HG03159 (cell line): ENCODE measurements around the gene B3GNT5.

Experiments
- ATAC-seq: cut with Tn5 transposase; IDR thresholded peaks from one replicate; pipeline ENCODE4 v1.9.1; 2021; ENCODE audit warnings: mild to moderate bottlenecking, moderate library complexity; ENCODE audit not compliant: unreplicated experiment

Gene B3GNT5

DNA sequence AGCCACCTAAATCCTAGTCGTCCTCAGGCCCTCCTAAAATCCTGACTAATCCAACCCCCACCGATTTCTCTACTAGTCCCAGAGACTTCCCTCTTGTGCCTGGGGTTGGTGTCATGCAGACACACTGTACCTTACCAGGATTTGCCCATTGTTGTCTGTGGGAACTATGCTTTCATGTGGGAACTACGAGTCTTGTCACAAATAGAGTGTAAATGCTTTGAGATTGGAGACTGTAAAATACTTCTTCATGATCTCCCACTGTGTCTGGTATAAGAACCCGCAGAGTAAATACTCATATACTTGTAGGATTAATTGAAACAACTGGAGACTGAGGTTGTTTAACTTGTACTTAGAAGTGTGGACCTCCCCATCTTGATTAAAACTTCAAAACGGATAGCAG, 11.2 kb downstream of the B3GNT5 start:
- ATAC-seq = no peak

DNA sequence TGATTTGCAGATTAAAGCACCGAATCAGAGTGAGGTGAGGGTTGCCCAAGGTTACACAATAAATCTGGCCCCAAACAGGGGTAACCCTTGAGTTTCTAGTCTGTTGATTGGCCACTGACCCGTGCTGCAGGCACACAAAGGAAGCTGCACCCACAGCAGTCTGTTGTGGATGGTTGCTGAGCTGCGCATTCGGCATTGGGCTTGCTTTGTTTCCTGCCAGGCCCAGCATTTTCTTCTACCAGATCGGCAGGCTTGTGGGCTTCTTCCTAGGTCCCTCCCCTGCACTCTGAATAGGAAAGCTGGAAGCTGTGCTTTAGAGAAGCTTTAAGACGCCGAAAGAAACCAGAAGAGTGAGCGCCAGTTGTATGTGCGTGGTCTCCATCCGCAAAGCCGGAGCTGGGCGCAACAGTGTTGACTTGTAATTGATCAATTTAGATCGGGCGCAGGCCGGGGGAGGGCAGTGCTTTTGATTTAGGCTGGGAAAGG, 12.1 kb downstream of the B3GNT5 start:
- no peak for ATAC-seq

DNA sequence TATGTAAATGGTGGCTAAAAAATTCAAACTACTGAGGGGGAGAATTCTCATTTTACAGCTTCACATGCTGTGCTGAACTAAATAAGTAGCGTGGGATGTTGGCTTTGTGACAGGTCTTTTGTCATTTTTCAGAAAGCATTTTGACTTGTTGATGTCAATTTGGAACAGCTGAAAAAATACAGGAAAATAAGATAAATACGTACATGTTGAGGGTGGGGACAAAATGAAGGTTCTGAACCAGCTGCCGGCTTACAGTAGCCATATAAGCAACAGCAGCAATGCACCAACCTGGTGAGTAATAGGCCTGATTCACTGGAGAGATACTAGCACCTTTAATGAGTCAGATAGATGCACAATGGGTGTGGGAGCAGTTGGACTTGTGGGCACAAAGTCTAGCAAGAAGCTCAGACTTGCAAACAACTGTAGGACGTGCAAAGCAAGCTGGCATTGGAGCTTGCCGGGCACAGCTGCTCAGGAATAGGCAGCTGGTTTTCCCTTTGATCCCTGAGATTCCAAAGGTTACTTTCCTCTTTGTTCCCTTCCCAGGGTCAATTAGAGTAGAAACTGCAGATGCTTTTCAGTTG, 12.9 kb downstream of the B3GNT5 start:
- ATAC-seq = no peak

DNA sequence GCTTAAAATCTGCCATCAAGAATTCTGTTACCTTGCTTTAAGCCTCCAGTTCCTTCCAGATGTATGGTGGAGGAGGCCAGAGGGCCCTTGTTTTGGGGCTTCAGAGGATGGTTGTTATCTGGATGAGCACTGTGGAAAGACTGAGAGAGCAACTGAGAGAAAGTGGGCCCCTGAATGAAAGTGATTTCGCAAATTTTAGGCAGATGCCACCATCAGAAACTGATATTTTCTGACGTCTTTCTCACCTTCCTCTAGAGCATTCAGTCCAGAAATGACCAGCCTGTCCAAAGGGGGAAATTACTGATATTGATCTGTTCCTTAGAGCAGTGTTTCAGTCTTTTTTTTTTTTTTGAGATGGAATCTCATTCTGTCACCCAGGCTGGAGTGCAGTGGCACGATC, 13.4 kb downstream of the B3GNT5 start:
- ATAC-seq = no peak

DNA sequence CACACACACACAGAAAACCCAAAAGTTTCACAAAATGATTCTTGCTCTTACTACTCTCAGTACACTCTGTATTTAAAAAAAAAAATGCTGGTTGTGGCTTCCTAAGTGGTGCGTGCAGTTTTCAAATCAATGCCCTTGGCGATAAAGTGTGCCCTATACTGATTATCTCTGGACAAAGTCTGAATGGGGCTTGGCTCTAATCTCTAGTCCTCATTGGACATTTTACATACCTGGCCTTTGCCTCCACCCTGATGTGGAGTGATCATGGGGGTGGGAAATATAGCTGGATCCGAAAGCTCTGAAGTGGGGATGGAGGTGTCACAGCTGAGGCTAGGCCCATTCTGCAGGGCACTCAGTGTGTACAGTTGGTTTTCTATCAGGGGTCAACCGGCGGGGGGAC, 14.1 kb downstream of the B3GNT5 start:
- ATAC-seq = no peak

DNA sequence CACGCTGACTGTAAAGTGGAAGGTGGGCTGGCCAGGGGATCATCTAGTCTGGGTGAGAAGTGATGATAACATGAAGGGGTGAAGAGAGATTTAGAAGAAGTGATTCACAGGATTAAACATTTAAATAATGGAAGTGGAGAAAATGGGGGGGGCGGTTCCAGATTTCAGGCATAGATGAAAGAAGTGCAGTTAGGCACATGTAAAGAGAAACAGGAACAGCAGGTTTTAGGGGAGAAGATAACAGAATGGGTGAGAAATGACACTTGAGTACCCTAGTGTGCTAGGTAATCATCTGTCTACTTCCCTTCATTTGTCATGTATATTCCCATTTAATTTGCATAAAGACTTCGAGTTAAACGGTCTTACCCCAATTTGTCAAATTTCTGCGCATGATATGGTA, 15.3 kb downstream of the B3GNT5 start:
- ATAC-seq = no peak

DNA sequence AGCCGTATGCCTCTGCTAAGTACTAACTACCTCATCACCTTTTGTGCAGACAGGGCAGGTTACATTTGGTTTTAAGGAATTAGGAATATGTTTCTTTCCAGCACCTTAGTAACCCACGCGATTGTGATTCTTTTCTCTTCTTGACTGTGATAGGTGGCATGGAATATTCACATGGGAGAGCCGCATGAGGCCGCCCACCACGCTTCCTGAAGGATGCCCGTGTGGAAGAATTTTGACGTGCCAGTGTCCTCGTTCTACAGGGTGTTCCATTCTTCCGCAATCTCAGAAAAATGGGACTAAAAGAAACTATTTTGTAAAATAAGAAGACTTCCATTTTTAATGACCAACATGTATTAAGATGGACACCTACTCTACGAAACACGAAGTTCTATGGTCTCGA, 16.3 kb downstream of the B3GNT5 start:
- no peak for ATAC-seq

DNA sequence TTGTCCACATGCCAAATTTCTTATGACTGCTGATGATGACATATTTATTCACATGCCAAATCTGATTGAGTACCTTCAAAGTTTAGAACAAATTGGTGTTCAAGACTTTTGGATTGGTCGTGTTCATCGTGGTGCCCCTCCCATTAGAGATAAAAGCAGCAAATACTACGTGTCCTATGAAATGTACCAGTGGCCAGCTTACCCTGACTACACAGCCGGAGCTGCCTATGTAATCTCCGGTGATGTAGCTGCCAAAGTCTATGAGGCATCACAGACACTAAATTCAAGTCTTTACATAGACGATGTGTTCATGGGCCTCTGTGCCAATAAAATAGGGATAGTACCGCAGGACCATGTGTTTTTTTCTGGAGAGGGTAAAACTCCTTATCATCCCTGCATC, 17.3 kb downstream of the B3GNT5 start:
- no peak for ATAC-seq

DNA sequence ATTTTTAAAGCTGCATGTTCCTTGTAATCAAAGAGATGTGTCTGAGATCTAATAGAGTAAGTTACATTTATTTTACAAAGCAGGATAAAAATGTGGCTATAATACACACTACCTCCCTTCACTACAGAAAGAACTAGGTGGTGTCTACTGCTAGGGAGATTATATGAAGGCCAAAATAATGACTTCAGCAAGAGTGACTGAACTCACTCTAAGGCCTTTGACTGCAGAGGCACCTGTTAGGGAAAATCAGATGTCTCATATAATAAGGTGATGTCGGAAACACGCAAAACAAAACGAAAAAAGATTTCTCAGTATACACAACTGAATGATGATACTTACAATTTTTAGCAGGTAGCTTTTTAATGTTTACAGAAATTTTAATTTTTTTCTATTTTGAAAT, 19.1 kb downstream of the B3GNT5 start:
- no peak for ATAC-seq

DNA sequence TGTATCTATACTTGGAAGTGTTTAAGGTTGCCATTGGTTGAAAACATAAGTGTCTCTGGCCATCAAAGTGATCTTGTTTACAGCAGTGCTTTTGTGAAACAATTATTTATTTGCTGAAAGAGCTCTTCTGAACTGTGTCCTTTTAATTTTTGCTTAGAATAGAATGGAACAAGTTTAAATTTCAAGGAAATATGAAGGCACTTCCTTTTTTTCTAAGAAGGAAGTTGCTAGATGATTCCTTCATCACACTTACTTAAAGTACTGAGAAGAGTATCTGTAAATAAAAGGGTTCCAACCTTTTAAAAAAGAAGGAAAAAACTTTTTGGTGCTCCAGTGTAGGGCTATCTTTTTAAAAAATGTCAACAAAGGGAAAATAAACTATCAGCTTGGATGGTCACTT, 19.7 kb downstream of the B3GNT5 start:
- ATAC-seq = no peak

DNA sequence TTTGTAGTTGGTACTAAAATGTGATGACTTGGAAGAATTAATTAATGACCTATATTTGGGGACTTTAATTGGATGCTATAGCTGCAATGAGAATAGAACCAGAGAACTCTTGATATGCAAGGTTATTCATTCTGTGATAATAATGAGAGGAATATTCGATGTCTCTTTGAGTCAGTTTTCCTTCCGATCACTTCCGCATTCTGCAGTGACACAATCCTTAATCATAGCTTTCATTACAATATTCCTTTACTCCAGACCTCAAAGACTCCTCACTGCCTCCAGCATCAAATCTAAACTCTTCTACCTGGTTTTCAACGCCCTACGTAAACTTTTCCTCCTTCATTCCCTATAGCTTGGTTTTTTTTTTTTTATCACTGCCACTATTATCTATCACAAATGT, 21.6 kb downstream of the B3GNT5 start:
- no peak for ATAC-seq

DNA sequence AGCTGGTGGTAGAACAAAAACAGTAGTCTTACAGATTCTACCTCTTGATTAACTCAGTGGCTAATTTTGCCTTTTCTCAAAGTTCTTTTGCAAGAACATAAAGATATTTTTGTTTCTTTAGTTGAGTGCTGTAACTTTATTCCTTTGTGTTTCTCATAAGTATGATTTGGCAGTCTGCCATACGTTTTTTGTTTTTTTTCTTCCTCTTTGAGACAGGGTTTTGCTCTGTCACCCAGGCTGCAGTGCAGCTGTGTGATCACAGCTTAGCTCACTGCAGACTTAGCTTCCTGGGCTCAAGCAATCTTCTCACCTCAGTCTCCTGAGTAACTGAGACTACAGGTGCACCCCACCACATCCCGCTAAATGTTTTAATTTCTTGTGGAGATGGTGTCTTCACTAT, 22.4 kb downstream of the B3GNT5 start:
- ATAC-seq = no peak

DNA sequence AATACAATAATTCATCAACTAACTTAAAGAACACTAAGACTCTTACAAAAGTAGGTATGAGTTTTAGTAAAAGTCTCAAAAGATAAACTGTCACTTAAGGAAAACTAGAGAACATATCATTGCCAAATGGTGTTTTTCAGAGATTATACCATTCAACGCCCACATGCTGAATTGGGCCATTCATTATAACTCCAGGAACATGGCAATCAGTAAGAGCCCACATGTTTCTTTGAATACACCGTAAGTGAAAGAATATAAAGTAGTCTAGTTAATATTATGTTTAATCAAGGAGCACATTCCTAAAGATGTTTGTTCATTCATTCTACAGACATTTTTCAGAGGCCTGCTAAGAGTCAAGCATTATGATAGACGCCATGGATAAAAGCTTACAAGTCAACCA, 22.9 kb downstream of the B3GNT5 start:
- no peak for ATAC-seq

DNA sequence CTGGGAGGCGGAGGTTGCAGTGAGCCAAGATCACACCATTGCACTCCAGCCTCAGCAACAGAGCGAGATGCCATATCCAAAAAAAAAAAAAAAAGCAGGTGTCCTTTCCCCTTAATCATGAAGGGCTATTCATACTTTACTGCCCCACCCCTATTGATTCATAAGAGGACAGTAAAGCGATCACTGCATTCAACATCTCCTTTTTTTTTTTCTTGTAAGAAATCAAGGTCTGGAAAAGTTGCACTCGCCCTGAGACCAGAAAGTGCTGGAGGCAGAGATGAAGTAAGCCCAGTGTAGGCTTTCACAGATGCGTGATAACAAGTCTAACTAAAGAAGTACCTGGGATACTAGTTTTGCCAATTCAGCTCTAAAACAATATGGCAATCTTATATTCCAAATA, 24.2 kb downstream of the B3GNT5 start:
- no peak for ATAC-seq

DNA sequence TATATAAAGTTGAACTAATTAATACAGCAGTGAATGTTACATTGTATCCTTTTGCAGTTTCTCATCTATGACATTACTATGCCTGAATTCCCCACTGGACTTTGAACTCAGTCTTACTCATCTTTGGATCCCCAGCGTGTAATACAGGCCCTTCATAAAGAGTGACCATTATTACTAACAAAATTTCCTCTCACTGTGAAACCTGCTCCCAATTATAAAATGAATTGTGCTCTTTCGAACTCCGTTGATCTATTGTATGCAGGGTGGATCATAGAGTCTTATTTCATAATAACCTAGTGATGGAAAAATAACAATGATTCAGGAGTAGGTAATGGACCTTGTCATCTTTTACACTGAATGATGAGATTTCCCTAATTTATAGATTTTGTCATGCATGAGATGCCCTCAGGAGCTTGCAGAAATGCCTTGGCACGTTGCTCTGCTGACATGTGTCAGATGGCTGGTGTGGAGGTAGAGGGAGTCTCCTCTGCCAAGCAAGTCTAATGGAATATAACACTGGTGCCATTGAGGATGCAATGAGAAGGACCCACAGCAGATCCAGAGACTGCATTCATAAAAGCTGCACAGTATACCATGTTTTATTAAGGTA, 25.5 kb downstream of the B3GNT5 start:
- no peak for ATAC-seq

DNA sequence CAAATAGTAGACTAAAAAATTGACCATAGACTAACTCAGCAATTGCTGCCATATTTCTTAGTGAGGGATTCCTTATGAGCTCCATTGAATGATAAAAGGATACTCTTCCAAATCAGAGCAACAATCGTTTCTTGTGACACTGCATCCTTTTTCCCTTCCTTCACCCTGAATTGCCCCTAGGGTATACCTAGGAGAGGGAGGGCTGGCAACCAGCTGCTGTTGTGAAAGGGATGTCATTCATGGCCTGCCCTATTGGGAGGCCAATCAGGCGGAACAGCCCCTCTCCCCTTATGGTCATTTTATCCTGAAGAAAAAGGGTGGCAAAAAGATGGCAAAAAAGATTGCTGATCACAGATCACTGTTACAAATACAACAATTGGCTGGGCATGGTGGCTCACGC, 26.3 kb downstream of the B3GNT5 start:
- no peak for ATAC-seq

DNA sequence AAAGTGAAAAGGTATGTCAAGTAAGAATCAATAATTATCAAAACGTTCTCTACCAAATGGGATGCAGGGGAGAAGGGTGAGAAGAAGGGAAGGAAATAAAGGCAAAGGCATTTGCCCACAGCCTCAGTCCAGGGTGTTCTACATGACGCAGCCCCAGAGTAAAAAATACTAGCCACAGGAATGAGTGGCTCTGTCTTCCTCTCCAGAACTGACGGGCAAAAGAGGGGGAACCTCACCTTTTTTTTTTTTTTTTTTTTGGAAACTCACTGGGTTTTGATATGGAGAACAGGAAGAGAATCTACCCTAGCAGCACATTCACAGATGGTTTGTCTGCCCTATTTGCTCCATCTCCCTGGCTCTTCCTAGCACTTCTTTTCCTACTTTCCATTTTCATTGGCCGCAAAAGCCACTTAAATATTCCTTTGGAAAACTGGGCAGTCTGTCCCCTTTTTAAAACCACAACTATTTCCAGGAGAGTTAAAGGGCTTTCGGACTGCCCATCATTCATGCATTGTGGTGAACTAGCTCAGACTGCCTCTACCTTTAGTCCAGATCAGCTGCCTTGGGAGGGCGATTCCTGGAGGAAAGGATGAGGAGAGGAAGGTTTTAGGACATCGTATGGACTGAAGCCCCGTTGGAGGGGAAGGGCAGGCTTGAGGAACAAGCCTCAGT, 28.2 kb downstream of the B3GNT5 start:
- no peak for ATAC-seq

DNA sequence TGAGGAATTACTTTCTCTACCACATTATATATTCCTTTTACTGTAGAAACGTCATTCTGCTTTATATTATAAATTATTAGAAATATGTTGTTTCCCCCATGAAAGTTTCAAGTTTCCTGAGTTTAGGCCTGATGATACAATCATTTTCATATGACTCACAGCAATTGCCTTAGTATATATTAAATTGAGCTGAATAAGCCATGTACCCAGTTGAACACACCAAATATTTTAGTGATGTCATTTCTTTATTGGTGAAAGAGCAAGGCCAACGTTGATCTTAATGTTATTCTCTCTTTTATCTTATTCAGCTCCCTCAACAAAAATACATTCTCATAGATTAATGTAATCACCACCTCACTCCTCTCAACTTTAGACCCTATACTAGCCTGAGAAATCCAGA, 30.8 kb downstream of the B3GNT5 start:
- no peak for ATAC-seq

DNA sequence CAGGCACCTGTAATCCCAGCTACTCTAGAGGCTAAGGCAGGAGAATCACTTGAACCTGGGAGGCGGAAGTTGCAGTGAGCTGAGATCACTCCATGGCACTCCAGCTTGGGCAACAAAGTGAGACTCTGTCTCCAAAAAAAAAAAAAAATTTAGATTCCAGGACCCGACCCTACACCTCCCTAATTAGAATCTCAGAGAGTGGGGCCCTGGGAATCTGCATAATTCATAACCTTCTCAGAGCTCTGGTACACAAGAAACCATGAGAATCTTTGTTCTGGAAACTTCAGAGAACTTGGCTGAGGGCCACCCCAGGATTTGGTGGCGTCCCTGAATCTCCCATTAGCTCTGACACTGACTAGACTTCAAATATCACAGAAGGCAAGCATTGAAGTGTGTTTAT, 31.5 kb downstream of the B3GNT5 start:
- ATAC-seq = no peak

DNA sequence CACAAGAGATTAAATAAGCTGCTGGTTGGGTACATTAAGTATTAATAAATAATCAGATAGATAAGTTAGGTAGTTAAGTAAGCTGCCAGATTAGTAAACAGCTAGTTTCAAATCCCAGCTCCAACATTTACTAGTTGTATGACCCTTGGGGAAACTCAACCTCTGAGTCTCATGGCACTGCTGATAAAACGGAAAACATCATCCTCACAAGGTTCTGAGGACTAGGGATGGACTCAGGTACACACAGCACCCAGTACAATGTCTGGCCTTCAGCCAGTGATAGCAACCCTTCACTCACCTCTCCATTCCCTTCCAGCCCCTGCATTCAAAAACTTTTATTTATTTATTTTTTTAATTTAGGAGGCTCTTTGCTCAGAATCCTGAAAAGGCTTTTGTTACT, 32.3 kb downstream of the B3GNT5 start:
- no peak for ATAC-seq

DNA sequence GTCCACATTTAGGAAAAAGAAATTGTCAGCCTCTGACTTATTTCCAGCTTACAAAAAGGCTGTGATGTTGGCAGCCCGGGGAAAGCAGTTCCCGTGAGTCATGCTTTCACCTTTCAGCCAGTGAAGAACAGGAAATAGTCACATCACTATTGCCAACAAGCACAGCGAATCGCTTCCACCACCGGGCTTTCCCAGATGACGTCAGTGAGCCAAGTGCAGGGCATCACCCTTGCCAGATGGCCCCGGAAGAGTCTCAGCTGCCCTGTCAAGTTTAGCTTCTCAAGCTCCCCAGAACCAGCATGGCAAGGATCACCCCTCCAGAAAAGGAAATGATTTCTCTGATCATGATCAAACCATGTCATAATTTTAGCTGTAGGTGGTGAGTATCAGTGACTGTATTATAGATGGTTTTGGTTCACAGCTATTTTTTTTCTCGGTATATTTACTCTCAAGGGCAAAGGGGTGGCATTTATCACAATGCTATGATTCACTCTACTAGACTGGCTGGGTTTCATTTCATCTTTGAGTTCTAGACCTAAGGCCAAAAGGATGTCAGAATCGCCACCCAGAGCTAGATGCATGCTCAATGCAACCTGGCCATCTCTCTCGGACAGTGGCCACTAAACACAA, 32.9 kb downstream of the B3GNT5 start:
- peak; percentile 97 for ATAC-seq

DNA sequence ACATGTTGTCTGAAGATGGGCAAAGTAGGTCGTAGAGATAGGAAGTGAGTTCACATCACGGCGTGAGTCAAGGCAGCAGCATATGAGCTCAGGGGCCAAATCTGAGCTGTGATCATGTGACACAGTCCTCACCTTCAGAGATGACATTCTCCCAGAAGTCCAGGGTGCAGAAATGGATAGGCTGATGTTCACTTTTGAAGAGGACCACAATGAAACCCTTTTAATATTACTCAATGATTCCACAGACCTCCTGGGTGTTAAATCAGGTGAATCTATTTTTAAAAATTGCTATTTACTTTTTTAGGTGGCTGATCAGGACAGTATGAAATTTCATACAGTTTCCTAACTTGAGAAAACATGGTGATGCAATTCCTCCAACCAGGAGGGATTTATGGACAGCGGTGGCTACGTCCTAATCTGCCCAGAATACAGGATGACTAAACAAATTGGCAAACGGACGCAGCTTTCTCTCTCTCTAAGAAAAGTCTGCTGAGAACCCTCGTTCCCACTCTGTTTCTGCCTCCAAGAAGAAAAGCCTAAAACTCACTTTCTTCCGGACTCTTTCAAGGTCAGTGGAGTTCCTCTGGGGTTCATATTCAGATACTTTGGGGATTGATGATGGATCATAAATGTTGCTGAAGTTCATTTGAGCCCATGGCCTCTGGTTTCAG, 34.4 kb downstream of the B3GNT5 start:
- no peak for ATAC-seq
